GM21390 (cell line): ENCODE results near the gene MESD.
A peak's percentile ranks its signal among the peaks of the same experiment; 100 is the strongest.

Experiments
- ATAC-seq: cut with Tn5 transposase; IDR thresholded peaks from one replicate; pipeline ENCODE4 v1.9.1; 2021; ENCODE audit not compliant: unreplicated experiment

The MESD gene

DNA sequence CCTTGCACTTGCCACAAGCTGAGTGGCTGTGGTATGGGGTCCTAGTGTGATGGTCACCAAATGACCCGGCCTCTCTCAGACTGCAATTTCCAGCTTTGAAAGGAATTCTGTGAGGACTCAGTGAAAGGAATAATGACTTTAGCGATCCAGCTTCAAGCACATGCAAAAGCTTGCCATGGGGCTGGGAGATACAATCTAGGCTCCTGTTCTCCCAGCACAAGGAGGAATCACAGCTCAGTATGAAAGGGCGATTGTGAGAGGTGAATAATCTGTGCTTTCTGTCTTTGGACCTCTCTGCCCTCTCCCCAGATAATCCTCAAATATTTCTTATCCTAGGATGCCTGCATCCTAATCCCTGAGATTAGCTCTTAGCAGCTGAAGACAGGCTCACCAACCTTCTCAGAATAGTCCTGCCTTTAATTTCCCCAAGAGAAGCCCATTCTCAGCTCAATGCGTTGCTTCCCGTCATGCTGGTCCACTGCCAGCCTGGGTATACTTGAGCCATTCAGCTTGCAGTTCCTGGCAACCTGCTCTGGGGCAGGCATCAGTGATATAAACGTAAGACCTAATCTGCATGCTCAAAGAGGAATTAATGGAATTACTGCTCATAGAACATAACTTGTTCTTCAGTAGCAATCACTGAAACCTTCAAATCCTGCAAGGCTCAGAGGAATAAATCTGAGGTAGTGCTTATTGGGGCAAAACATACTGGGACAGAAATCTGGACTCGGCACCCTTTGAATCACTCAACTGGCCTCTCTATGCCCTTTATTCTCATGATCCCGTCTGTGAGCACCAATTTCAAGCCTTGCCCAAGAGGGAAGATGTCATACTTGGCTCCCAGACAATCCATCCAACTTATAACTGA, 26.2 kb upstream of the MESD start:
- no peak for ATAC-seq

DNA sequence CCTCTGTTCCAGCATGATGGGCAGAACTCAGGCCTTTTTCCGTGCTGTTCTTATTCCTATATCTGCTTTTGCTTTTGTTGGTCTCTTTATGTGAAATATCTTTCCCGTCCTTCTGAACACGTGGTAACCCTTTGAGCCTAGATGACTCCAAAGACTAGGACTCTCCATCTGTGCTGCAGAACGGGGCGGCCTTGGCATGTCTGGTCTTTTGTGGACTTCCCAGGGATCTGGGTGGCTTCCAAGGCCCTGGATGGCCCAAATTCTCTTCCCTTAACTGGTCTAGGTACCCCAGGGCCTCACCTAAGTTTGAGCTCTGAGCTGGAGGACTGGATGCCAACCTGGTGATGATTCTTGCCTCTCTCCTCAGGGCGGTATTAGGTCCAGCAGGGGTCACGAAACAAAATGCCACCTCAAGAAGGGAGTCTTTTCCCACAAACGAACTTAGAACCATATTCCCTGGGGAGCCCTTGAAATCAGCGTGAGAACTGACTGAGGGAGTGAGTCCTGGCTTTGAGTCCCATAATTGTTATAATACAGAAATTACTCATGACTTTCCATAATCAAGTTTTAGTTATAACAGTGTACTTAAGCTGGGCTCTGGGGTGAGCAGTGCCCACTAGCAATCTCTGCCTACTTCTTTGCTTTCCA, 25.0 kb upstream of the MESD start:
- ATAC-seq = no peak

DNA sequence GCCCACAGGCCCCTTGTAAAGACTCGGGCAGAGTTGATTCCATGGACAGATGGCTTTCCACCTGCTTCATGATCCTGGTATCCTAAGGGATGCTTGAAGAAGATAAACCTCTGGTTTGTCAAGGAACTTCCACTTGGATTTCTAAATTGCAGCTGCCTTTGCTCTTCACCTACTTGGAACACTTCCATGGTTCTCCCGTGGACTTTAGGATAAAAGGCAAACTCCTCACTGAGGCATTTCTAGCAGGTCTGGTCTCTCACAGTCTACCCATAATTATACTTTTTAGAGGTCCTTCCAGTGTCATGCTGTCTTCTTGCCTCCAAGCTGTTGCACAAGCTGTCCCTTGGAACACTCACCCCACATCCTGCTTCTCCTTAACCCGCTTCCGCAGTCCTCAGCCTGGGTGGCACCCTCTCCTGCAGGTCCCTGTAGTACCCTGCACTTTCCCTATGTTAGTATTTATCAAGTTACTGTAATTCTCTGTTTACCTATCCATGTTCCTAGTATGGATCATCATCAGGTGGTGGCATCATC, 23.8 kb upstream of the MESD start:
- no peak for ATAC-seq

DNA sequence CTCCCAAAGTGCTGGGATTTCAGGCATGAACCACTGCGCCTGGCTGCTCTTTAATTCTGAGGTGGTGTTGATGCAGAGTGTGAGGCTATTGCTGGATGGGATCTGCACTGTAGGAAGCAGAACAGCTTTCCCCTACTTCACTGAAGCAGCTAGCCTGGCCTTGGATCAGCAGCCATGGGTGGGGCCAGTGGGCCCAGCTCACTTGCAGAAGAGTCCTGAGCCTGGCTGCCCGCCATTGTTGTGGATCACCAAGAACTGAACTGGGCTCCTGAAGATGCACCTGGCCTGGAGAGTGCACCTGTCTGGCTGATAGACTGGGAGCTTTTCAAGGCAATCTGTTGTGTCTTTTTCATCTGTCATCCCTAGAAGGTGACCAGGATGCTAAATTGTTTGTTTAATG, 23.0 kb upstream of the MESD start:
- no peak for ATAC-seq

DNA sequence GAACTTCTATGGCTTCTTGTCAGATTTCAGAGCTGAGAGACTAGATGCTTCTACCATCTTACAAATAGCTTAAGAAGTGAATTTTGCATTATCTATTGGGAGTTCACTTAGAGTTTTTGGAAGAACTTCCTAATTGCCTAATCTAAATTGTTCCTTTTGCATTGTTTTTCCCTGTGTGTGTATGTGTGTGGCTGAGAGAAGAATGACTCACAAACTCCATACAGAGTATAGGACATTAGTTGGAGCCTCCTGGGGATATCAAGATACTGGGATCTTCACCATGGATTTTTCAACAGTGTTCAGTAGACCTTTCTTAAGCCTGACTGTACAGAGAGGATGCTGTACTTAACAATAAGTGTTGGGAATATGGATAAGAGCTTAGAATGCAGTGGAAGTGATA, 22.0 kb upstream of the MESD start:
- ATAC-seq = no peak

DNA sequence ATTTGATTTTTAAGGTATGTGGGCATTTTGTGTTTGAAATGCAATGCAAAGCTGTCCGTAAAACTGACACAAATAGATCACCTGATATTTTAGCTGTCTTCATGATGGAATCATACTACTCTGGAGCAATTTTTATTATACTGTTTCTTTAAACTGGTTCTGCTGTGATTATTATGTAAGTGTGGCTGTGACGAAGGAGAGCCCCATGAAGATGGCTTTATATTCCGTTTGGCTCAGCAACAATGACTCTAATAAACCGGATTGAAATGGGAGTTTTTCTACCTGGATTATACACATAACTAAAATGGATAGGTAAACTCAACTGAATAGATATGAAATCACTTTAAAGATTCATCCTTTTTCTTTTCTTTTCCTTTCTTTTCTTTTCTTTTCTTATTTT, 20.5 kb upstream of the MESD start:
- ATAC-seq = no peak

DNA sequence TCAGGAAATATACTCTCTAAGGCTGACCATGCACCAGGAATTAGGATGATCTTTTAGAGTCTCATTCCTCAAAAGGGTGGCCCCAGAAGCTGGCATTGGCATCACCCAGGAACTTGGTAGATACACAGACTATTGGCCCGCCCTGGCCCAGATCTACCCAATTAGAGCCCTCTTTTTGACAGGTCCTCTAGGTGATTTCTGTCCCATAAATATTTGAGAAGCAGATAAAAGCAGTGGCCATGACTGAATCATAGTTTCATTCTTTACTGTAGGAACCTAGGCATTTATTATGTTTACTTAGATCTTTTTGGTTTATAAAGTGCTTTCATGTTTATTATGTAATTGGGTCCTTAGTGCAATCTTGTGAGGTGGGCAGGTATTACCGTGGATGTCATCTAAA, 18.7 kb upstream of the MESD start:
- ATAC-seq = no peak

DNA sequence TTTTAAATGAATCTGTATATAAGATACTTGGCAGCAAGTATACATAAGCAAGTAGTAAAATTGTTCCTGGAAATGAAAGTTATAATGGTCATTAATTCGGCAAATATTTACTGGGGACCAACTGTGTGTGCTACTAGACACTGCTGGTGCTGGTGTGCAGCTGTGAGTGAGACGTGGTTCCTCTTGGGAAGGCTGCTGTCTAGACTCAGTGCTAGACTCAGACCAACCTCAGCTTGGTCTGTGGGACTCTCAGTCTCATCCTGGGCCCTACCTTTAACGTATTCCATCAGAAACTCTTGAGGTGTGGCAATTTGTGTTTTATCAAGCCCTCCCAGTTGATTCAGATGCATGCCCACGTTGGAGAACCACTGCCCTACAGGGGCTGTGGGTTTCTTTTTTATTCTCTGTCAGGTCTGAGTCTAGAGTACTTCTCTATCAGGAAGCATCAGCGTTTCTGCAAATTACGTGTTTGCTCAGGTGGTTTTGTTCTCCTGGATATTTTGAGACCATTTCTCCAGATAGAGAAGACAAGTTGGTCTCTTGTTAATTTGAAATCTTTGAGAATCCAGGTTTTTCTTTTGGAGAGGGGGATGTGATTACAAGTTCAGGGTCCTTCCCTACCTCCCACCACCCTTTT, 17.9 kb upstream of the MESD start:
- no peak for ATAC-seq

DNA sequence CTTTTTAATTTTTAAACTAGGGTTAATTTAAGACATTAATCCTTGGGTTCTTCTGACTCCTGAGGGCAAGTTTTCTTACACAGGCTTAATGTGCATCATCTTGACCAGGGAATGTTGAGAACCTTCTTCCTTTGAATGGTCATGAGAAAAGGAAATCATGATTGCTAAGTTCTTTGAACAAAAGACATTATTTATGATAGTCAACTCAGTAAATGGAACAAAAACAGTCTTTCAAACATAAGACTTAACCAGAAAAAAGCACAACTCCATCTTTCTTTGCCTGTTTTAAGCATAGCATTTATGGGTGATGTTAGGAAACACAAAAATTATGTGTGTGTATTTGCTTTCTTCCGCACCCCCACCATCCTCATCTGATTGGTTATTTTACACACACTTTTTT, 16.5 kb upstream of the MESD start:
- ATAC-seq = no peak

DNA sequence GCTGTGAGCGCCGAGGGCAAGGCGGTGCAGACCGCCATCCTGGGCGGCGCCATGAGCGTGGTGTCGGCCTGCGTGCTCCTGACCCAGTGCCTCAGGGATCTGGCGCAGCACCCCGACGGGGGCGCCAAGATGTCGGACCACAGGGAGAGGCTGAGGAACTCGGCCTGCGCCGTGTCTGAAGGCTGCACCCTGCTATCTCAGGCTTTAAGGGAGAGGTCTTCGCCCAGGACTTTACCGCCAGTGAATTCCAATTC, 13.4 kb upstream of the MESD start:
- ATAC-seq = no peak

DNA sequence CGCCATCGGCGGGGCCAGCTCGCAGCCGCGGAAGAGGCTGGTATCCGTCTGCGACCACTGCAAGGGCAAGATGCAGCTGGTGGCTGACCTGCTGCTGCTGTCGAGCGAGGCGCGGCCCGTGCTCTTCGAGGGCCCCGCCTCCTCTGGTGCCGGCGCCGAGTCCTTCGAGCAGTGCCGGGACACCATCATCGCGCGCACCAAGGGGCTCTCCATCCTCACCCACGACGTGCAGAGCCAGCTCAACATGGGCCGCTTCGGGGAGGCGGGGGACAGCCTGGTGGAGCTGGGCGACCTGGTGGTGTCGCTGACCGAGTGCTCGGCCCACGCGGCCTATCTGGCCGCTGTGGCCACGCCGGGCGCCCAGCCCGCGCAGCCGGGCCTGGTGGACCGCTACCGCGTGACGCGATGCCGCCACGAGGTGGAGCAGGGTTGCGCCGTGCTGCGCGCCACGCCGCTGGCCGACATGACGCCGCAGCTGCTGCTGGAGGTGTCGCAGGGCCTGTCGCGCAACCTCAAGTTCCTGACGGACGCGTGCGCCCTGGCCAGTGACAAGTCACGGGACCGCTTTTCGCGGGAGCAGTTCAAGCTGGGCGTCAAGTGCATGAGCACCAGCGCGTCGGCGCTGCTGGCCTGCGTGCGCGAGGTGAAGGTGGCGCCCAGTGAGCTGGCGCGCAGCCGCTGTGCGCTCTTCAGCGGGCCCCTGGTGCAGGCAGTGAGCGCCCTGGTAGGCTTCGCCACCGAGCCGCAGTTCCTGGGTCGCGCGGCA, 12.9 kb upstream of the MESD start:
- no peak for ATAC-seq

DNA sequence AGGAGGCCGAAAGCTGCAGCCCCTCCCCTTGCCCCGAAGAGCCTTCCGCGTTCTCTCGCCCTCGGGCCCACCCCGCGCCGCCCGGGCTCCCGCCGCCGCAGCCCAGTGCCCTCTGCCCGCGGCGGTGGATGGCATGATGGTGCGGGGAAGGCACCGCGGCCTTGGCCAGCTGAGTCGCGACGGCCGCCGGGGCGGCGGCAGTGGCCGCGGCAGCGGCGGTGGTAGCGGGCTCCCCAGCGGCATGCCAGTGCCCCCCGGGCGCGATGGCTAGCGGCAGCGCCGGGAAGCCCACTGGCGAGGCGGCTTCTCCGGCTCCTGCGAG, 12.4 kb upstream of the MESD start:
- no peak for ATAC-seq

DNA sequence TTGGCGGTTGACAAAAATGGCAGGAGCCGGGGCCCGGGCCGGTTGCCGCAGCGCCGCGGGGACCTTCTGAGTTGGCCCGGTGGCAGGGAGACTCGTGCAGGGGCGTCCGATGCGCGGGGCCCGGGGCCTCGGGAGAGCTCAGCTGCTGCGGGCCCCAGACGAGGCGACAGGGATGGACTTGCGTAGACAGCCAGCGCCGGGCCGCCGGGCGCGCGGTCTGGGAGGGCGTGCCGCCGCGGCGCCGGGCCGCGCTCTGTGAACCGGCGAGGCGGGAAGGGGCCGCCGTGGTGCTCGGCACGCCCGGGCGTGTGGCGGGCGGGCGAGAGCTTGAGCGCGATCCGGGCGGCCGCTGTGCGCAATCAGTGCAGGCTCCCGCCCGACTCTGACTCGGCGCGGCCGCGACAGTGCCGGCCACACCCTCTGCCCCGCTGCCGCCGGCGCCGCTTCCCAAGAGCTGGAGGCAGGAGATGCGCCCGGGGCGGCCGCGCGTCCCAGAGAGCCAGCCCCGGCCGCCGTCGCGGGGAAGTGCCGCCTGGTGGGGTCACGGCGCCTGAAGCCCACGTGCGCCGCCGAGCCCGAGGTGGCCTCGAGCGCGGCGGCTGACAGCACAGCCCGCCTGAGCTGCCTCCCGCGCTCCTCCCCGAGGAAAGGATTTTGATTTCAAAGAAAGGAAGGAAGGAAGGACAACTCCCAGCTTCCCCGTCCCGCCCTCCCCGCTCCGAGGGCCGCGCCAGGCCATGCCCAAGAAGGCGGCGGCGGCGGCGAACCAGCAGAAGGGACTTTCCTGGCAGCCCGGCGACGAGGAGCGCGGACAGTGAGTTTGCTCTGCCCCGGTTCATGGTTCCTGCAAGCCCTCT, 11.8 kb upstream of the MESD start:
- peak; percentile 36 for ATAC-seq

DNA sequence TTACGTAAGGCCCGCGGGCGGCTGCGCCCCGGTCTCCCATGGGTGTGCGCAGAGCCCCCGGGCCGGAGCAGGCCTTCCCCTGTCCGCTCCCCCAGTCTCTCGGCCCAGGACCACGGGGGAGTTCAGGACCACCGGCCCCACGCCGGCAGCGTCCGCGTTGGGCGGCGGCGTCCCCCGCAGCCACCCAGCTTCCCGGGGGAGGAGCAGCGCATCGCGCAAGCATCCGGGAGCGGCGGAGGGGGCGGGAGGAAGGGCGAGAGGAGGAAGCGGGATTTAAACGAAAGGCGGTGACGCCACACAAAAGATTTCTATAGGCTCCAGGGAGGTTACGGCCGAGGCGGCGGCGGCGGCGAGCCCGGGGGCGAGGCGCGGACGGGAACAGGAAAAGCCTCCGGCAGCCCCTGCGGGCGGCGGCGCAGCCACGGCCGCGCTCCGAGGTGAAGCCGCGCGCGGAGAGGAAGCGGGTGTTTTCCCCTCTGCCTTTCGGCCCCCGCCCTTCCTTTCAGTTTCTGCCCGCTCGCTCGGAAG, 11.1 kb upstream of the MESD start, which contains the start of gene TLNRD1:
Gene TLNRD1 (plus strand): TSS at position 300 of the 528 bp plus-strand sequence. CDS start 1,349 bp downstream, outside the sequence.
- peak; percentile 57 for ATAC-seq

DNA sequence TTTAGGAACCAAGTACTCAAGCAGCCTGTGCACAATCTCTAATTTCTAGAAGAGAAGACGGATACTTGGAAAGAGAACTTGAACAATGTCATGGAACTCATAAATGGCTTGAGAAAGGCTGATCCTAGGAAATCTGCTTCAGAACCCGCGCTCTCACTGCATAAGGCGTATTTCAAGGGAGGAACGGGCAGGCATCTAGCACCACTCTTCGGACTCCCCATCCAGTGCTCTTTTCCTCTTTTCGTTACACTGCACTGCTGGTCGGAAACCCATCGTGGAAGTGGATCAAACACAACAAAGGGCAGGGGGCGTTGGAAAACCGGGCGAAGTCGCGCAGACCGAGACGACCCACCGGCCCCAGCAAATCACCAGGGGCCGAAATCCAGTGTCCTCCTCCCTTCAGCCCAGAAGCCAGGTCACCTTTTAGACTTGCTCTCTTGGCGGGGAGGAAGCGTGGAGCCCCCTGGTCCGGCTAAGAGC, 10.6 kb upstream of the MESD start:
- no peak for ATAC-seq

DNA sequence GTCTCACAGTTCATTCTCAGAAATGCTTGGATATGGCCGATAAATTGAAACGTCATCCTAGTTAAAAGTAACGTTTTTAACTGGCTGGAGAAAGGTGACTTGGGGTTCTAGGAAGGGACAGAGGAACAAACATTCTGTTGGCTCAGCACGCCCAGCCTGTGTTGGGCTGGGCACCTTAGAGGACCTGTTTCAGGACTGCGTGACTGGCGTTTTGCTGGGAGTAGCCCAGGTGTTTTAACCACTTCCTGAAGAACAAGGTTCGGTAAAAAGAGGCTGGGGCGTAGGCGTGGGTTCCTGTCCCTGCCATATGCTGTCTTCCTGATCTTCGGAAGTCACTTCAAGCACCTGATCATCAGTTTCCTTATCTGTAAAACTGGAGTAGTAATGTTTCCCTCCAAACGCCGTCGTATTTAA, 10.0 kb upstream of the MESD start:
- ATAC-seq = peak; percentile 32

DNA sequence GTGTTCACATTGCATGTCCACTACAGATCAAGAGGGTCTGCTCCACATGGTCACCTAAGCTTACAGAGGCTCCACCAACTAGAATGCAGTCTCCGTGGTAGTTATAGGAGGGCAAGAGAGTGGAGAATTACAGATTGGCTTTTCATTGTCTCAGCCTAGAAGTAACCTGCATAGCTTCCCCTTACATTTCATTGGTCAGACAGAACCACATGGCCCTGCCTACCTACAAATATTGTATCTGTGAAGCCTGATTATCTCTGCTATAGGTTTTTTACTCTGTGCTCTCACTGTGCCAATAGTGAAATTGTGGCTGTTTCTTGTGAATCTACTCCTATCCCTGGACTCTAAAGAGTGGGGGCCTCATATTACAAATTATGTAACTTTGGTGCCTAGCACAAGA, 8.6 kb upstream of the MESD start:
- no peak for ATAC-seq

DNA sequence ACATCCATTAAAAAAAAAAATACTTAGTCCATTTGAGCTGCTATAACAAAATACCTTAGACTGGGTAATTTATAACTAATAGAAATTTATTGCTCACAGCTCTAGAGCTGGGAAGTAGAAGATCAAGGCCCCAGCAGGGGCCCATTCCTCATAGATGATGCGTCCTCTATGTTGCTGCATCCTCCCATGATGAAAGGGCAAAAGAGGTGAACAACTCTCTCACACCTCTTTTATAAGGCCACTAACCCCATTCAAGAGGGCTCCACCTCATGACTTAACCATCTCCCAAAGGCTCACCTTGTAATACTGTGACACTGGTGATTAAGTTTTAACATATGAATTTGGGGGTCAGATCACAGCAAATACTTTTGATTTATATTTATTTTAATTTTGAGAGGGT, 8.1 kb upstream of the MESD start:
- no peak for ATAC-seq

DNA sequence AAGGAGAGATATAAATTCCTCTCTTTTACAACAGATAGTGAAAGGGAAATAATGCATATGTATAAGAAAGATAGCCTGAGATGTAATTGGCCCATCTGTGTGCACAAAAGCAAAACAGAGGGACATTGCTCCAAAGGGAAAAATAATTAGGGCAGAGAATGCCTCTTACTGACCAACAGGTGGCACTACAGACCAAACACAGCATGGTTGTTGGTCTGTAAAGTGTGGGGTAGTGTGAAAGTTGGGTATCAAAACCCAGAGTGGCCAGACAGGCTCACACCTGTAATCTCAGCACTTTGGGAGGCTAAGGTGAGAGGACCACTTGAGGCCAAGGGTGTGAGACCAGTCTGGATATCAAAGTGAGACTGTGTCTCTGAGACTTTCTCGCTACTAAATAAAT, 6.6 kb upstream of the MESD start:
- no peak for ATAC-seq

DNA sequence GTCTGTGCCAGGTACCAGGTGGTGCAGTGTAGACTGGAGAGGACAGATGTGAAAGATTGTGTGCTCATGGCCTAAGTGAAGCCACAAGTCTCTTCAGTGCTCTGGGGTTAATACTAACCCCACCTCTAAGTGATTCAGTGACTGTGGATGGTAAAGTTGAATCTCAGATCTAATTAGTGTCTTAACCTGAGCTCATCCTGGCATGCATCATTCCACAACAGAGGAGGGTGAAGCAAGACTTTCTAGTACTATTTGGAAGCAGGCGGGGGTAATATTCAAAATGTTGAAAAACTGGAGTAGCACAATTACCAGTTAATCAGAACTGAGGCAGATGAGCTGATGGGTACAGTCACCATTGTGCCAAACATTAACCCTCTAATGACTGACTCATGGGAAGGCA, 2.8 kb upstream of the MESD start:
- no peak for ATAC-seq
